ENCODE data around the gene FAM20B.
A peak's percentile ranks its signal among the peaks of the same experiment; 100 is the strongest.

The FAM20B gene

DNA sequence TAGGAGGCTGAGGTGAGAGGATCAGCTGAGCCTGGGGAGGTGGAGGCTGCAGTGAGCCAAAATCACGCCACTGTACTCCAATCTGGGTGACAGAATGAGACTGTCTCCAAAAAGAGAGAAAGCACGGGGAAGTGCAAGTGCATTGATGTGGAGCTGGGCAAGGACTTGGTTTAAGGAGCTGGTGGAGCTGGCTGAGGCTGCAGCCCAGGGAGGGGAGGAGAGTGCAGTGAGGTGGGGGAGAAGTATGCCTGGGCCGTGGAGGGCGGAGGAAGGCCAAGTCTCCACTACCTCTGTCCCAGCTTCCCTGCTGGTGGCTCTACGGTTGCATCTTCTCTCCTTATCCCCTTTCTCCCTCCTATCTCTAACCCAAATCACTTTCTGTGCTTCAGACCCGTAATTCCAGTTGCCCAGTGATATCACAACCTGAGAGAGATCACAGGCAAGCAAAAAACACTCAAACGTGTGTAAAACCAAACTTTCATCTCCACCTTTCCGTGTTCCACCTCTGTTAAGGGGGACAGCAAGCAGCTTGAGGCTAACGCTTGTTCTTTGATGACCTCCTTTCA lies 67.3 kb downstream of the FAM20B start:
- DNase-seq: no peak

- DNase-seq: no peak
Observed at GRCh38 chr1:179094818-179095217, 69.1 kb downstream of the FAM20B start.

GRCh38 chr1:179095377-179095776 lies 69.7 kb downstream of the FAM20B start:
- DNase-seq: no peak

DNA sequence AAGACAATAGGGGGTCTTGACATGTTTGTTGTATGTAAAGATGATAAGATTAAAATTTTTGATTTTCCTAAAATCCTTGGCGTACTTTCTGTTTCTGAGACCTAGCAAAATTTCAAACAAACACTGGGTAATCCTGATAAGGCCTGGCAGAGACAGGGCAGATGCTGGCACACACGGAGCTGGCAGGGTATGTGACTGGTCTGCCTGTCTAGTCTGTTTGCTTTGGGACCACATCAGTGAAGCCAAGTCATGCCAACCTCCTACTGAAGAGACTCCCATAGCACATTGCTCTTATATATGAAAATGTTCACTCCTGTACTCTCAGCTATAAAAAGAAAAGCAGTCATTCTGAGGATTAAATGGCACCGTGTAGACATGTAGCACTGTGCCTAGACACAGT lies 70.2 kb downstream of the FAM20B start:
- no peak for DNase-seq

- no peak for DNase-seq
Observed at GRCh38 chr1:179099891-179100290, 74.2 kb downstream of the FAM20B start.

- DNase-seq: no peak
Observed at GRCh38 chr1:179101566-179101965, 75.9 kb downstream of the FAM20B start.

- no peak for DNase-seq
Observed at GRCh38 chr1:179103999-179104398, 78.3 kb downstream of the FAM20B start.

- no peak for DNase-seq
Observed at GRCh38 chr1:179104611-179105250, 79.0 kb downstream of the FAM20B start.

GRCh38 chr1:179105393-179105792 lies 79.7 kb downstream of the FAM20B start:
- DNase-seq: no peak

- DNase-seq: no peak
Observed at GRCh38 chr1:179107706-179108629, 82.3 kb downstream of the FAM20B start.

- no peak for DNase-seq
Observed at GRCh38 chr1:179108644-179109043, 83.0 kb downstream of the FAM20B start.

GRCh38 chr1:179115181-179115580 lies 89.5 kb downstream of the FAM20B start:
- DNase-seq: no peak

GRCh38 chr1:179119513-179119912 lies 93.8 kb downstream of the FAM20B start:
- DNase-seq: no peak

DNA sequence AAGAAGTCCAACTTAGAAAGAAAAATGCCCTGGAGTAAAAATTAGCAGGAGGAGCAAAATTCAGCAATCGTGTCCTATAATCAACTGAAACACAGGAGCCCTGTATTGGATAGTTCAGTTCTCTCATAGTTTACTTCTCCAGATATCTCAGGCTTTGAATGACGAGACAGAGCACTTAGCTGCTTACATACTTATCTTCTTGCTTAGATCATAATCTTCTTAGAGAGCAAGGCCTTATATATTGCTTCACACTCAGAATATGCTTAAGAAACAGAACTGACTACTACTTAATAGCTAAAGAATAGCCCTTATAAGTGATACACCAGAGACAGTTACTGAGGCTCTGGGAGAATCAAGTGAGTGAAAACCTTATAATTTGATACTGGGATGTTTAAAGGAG lies 95.0 kb downstream of the FAM20B start:
- no peak for DNase-seq

- DNase-seq: peak; percentile 28
Observed at GRCh38 chr1:179121159-179121938, 95.7 kb downstream of the FAM20B start.

- DNase-seq: no peak
Observed at GRCh38 chr1:179124873-179125272, 99.2 kb downstream of the FAM20B start.

Measured in central memory CD4-positive, alpha-beta T cell (primary cell).